ENCODE measurements around the gene TRIM46.
"Not testable (repeated sequence)": the region's sequence is repeated elsewhere in the genome, so short reads cannot be mapped to it uniquely, and the experiment has no call there.

DNA sequence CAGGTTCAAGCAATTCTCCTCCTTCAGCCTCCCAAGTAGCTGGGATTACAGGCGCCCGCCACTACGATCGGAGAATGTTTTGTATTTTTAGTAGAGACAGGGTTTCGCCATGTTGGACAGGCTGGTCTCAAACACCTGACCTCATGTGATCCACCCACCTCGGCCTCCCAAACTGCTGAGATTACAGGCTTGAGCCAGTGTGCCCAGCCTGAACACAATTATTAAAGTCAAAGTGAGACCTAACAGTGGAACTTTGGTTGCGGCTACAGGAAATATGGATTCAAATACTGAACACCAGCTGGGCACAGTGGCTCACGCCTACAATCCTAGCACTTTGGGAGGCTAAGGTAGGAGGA lies 51.7 kb downstream of the TRIM46 start:
- not testable (repeated sequence) for TF ChIP-seq PAX5 (IDR thresholded peaks at IDR 0.05; ENCODE audit: insufficient read depth, low read length, severe bottlenecking); POLR2A (IDR thresholded peaks at IDR 0.05; ENCODE audit: low read depth, low read length); POLR2AphosphoS5 (IDR thresholded peaks at IDR 0.05; ENCODE audit: low read depth, low read length); TAF1 (IDR thresholded peaks at IDR 0.05; ENCODE audit: low read depth, low read length); SPI1 (IDR thresholded peaks at IDR 0.05; ENCODE audit: low read depth, low read length); POU2F2 (IDR thresholded peaks at IDR 0.05; ENCODE audit: low read depth, low read length)

Data from GM12891 (cell line).